Activated T-cell treated with anti-CD3 and anti-CD28 coated beads for 1 hour (primary cell): ENCODE measurements around the gene TTLL10.

Source experiments
- DNase-seq: peaks from one replicate; pipeline ENCODE4 v3.0.0-alpha.2; 2020; ENCODE audit warnings: low read depth

Gene TTLL10

DNA sequence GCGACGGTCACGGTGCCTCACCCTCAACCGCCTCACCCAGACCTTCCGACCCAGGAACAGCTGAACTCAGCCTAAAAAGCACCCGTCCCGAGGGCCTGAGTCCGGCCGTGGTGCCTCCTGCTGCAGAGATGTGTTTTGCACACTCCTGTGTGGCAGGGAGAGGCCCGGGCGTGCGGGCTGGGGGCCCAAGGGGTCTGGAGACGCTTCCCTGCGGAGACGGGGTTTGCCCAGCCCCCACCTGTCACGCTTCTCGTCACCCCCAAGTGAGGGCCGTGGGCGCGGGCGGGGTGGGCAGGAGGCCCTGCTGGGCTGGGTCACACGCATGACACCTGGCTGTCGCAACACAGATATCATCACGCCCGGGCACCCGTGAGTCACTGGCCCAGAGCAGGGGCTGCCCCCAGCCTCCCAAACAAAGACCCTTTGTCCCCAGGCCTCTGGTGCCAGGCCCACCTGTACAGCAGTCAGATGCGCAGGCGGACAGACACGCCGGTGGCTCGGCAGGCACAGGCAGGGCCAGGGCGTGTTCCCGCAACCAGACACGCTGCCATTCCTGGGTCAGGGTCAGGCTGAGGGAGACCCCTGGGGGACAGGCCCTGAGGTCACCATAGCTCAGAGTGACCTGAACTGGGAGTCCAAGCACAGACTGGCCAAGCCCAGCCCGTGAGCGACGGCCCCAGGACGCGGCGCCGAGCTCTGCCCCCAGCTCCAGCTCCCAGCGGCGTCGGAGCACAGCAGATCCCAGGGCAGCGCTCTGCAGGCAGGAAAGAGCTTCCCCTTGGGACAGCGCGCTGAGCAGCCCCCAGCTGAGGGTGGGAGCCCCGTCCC is 64.4 kb downstream of the TTLL10 start:
- no peak for DNase-seq

DNA sequence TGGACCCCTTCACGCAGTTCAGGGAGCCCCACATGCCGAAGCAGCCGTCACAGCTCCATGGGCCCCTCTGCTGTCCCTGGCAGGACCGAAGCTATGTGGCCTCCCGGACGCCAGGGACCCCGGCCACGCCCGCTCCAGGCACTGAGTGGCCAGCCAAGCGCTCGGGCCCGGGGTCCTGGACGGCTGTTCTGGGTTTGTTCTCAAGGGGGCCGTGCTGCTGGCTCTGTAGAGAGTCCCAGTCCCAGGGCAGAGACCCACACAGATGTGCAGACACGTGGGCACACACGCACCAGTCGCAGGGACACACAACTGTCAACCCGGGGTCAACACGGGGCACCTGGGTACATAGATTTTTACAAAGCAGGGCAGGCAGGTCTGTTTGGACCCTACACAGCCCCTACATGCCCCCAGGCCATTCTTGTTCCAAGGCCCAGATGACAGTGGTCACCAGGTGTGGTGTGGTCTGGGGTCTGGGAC is 65.1 kb downstream of the TTLL10 start:
- no peak for DNase-seq

- DNase-seq: no peak
Measured at GRCh38 chr1:1239227-1239613, 65.5 kb downstream of the TTLL10 start.

GRCh38 chr1:1239614-1240347 is 66.1 kb downstream of the TTLL10 start:
- no peak for DNase-seq

- no peak for DNase-seq
Measured at GRCh38 chr1:1240348-1240732, 66.7 kb downstream of the TTLL10 start.

DNA sequence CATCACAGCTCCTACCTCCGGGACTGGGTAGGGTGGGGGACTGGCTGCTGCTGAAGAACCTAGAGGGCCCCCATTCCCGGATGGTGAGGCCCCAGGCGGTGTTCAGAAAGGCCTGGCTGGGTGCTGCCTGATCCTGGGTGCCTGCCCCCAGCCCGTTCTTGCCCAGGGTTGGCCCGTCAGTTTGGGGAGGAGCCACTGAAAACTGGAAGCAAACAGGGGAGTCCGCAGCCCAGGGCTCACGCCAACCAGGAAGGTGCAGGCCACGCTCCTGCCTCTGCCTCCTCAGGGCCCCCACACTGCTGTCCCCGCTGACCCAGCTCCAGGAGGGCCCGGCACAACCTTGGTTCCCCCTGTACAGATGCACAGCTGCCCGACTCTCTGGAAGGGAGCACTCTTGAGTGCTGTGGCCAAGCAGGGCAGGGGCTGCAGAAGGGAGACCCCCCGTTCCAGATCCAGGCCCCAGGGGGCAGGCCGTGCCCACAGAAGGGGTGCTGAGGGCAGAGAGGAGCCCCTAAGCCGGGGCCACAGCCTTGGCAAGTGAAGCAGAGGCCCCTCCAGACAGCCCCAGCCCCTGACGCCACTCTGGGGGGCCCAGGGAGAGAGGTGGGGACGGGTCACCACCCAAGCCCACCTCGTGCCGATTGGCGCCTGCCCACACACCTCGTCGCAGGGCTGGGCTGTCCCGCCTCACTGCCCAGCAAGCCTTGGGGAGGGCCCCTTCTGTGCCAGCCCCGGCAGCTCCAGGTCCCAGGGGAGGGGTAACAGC is 67.3 kb downstream of the TTLL10 start:
- DNase-seq: no peak

DNA sequence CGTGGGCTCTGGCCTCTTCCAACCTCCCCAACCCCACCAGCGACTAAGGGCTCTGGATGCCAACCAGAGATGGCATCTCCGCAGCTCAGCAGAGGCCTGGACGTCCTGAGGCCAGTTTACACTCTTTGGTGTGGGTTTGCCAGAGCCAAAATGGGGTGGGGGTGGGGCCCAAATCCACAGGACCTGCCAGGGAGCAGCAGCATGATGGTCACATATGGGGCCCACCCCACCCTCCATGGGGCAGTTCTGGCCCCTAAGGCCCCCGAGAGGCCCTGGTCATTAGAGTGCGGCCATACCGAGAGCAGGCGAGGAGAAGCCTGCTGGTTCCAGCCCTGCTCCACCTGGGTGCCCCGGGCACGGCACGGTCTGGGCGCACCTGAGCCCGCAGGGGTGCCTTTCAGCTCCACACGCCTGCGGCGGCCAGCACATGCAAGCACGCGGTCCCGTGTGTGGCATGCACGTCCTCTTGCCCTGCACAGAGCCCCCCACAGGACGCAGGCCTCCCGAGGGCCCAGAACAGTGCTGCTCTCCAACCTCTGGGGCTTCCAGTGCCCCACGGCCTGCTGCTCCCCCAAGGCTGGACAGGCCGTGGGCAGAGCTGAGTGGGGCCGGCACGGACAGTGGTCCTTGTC is 68.0 kb downstream of the TTLL10 start:
- no peak for DNase-seq

DNA sequence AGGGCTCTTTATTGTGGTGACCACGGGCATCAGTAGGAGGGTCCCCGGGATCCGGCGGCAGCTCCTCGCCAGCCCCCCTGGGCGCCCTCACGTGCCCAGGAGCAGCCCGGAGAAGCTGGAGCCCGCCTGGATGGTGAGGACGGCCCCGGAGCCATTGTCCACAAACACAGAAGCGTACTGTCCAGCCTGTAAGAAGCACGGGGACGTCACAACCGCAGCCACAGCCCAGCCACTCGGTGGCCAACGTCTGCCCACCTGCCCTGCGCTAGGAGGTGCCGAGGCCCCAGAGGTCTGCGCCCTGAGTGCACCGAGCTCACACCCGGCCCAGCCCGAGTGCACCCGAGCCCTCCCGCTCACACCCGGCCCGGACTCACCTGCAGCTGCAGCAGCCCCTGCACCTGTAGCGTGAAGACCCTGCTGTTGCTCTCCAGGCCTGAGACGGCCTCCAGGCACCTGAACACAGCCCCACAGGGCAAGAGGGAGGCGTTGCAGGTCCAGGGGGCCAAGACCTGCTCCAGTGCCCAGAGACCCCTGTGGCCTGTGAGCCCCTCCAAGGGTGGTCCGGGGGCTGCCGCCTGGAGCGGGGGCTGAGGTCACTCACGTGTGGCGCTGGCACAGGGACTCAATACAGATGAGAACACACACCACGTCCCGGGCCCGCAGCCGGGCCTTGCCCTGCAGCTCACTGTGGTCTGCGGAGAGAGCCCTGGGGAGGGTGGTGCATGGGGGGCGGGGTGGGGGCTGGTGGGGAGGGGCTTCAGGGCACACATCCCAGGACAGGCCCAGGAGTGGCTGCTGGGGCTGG is 69.0 kb downstream of the TTLL10 start:
- no peak for DNase-seq

GRCh38 chr1:1243266-1243660 is 69.6 kb downstream of the TTLL10 start:
- DNase-seq: no peak

DNA sequence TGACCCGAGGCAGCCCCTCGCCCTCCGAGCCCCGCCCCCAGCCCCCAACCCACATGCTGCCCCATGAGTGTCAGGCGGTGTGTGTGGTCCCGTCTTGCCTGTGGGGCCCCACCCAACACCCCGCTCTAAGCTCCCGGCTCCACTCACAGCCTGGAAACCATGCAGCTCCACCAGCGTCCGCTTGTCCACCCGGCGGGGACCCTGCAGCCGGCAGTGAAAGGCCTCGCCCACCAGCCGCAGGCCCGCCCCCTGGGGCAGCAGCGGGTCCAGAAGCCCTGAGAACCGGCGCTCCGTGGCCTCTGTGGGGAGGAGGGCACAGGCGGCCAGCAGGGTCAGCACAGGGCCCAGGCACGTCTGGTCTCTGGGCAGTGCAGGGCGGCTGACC is 70.1 kb downstream of the TTLL10 start:
- no peak for DNase-seq

DNA sequence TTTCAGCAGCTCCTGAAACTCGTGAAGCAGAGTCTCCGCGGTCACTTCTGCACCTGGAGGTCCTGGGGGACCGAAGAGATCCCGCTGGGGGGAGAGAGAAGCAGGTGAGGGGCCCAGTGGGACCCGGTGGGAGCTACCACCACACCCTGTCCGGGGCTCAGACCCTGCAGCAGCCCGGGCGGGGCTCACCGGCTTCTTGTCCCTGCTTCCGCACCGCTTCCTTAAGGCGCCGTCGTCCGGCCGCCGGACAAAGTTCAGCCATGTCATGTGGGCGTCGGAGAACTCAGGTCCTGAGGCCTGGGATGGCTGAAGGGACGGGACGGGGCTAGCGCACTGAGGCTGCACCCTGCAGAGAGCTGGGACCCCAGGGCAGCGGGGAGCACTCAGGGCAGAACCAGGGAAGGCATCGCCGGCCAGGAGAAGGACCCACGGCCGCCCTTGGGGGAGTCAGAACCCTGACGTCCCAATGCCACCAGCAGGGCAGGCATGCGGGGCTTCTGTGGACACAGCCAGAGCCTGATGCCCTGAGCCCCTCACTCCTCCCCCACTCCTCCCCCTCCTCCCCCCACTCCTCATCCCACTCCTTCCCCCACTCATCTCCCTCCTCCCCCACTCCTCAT is 70.6 kb downstream of the TTLL10 start:
- DNase-seq: no peak

GRCh38 chr1:1245178-1245816 is 71.6 kb downstream of the TTLL10 start:
- DNase-seq: no peak

DNA sequence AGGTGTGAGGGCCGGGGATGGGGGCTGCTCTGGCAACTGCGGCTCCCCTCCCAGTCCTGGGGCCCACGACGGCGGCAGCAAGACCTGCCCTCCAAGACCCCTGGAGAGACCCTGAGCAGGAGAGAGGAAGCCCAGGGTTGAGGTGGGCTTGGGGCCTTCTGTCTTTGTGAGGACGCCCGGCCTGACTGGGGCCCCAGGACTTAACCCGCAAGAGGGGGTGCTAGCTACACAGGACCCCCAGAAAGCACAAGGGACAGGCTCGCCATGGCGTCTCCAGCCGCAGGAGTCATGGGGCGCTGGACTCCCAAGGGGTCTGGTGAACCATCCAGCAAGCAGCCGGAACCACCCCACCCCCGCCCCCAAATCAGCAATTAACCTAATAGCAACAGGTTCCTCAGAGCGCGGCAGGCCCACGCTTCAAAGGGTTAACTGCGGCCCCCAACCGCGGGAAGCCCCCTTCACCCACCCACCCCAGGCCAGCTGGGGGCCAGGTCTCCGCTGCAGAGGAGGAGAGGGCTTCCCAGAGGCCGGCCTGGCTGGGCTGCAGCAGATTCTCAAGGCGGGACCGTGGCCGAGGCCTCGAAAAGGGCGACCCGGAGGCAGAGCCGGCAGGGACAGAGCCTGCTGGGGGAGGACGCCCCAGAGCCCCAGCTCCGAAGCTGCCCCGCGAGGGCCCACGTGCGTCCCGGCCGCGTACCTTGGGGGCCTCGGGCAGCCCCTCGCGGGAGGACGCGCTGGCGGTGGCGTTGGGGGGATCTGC is 72.3 kb downstream of the TTLL10 start:
- no peak for DNase-seq

GRCh38 chr1:1246577-1247340 is 73.1 kb downstream of the TTLL10 start, which contains the start of gene C1QTNF12:
TSS of gene C1QTNF12 (minus strand) at chr1:1246722. CDS start at chr1:1246690, 32 bp downstream.
- DNase-seq: no peak

DNA sequence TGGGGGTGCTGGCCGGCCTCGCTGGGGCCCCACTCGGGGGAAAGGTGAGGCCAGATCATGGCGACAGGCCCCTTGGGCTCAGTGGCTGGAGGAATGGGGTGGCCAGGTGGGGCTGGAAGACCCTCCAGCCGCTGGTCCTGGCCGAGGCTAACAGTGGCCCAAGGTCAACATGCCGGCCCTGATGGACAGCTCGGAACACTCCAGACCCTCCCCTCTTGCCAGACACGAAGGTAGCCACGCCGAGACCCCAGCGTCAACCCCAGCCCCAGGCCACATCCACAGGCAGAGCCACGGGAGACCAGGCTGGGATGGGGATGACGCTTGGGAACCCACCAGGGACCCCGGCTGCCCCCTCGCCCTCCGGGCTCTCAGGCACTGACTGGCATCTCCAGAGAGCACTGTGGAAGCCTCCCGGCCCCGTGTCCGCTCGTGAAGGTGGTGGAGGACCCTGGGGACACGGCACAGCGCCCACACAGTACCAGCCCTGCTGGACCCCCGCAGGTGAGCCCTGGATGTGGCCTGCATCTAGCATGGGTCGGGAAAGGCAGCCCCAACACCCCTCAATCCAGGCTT is 73.7 kb downstream of the TTLL10 start:
- DNase-seq: no peak
